Endothelial cell of umbilical vein (primary cell): ENCODE measurements around the gene BCOR.

ENCODE experiments used
- EZH2 ChIP-seq: IDR thresholded peaks from 2 replicates; pipeline ENCODE4 v1.6.1; 2012; ENCODE audit warnings: borderline replicate concordance, low read depth, mild to moderate bottlenecking, moderate library complexity, low read length, inconsistent platforms; ENCODE audit not compliant: severe bottlenecking
- FOS ChIP-seq: IDR thresholded peaks from 2 replicates; pipeline ENCODE4 v1.6.1; 2011; ENCODE audit warnings: mild to moderate bottlenecking, low read length, moderate library complexity, borderline replicate concordance; ENCODE audit not compliant: insufficient read depth
- GATA2 ChIP-seq: IDR thresholded peaks from 2 replicates; pipeline ENCODE4 v1.7.0; 2011; ENCODE audit warnings: low read depth, mild to moderate bottlenecking, moderate library complexity, mixed read lengths, low read length; ENCODE audit not compliant: insufficient read length, insufficient read depth
- JUN ChIP-seq: IDR thresholded peaks from 2 replicates; pipeline ENCODE4 v1.6.1; 2011; ENCODE audit warnings: borderline replicate concordance, low read depth; ENCODE audit not compliant: insufficient read length, insufficient read depth
- MYC ChIP-seq: IDR thresholded peaks from one replicate; pipeline ENCODE4 v1.6.1; 2011; ENCODE audit warnings: mild to moderate bottlenecking, low read depth, low read length
- POLR2A ChIP-seq: IDR thresholded peaks from 2 replicates; pipeline ENCODE4 v1.6.1; 2012; ENCODE audit warnings: low read depth, mild to moderate bottlenecking, control low read depth, low read length
- POLR2AphosphoS5 ChIP-seq: IDR thresholded peaks from 2 replicates; pipeline ENCODE4 v1.6.1; 2012; ENCODE audit warnings: low read depth, mild to moderate bottlenecking, control low read depth, low read length, moderate library complexity; ENCODE audit not compliant: insufficient read depth
- TF ChIP-seq, protein P1 (sequence below), 2 donors: IDR thresholded peaks; 1 replicate in 1 of 2; 2 replicates in 1 of 2; pipeline ENCODE4 v1.5.1; 2011; ENCODE audit warnings: low read length in 2 of 2, mild to moderate bottlenecking in 2 of 2, moderate library complexity in 2 of 2, control low read depth in 1 of 2, inconsistent platforms in 1 of 2, low read depth in 1 of 2; ENCODE audit not compliant: insufficient read depth in 1 of 2; ENCODE audit errors: extremely low read depth in 1 of 2
- TF ChIP-seq, protein P2 (sequence below): IDR thresholded peaks from 2 replicates; pipeline ENCODE4 v1.6.1; 2011; ENCODE audit not compliant: insufficient read depth, insufficient read length

DNA sequence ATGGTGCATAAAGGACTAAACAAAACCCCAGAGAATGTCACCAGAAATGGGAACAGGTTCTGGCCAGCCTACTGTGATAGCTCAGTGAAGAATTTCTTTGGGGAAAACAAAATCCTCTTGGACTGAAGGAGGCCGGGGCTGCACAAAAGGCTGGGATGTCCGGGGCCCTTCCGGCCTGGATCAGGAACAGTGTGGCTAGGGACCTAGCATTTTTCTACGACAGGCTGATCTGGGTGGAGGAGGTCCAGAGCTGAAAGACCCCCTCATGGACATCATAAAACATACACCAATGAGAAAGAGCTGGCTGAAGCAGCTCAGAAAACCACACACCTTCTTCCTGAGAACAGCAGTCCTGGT, 94.7 kb downstream of the BCOR start:
- TF ChIP-seq, protein P1, sequence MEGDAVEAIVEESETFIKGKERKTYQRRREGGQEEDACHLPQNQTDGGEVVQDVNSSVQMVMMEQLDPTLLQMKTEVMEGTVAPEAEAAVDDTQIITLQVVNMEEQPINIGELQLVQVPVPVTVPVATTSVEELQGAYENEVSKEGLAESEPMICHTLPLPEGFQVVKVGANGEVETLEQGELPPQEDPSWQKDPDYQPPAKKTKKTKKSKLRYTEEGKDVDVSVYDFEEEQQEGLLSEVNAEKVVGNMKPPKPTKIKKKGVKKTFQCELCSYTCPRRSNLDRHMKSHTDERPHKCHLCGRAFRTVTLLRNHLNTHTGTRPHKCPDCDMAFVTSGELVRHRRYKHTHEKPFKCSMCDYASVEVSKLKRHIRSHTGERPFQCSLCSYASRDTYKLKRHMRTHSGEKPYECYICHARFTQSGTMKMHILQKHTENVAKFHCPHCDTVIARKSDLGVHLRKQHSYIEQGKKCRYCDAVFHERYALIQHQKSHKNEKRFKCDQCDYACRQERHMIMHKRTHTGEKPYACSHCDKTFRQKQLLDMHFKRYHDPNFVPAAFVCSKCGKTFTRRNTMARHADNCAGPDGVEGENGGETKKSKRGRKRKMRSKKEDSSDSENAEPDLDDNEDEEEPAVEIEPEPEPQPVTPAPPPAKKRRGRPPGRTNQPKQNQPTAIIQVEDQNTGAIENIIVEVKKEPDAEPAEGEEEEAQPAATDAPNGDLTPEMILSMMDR (IDR thresholded peaks at IDR 0.05; ENCODE audit: extremely low read depth in 1 of 2, insufficient read depth in 1 of 2, low read depth in 1 of 2, low read length in 2 of 2): no peak
- TF ChIP-seq EZH2: no peak
- no peak for TF ChIP-seq POLR2AphosphoS5
- no peak for TF ChIP-seq POLR2A
- TF ChIP-seq JUN: no peak
- TF ChIP-seq FOS: no peak
- TF ChIP-seq, protein P2, sequence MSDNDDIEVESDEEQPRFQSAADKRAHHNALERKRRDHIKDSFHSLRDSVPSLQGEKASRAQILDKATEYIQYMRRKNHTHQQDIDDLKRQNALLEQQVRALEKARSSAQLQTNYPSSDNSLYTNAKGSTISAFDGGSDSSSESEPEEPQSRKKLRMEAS: no peak
- TF ChIP-seq GATA2: no peak
- no peak for TF ChIP-seq MYC
